Measurements from ENCODE around the gene PCGF1. TPM values are rescaled to one million over a fixed set of nuclear protein-coding genes. Genes with fewer than 3 reads are reported as not detected.
"Not testable (repeated sequence)": the region's sequence is repeated elsewhere in the genome, so short reads cannot be mapped to it uniquely, and the experiment has no call there.

Gene PCGF1
- total RNA-seq, 1 donor from 2014 or later, result 26.8 TPM

DNA sequence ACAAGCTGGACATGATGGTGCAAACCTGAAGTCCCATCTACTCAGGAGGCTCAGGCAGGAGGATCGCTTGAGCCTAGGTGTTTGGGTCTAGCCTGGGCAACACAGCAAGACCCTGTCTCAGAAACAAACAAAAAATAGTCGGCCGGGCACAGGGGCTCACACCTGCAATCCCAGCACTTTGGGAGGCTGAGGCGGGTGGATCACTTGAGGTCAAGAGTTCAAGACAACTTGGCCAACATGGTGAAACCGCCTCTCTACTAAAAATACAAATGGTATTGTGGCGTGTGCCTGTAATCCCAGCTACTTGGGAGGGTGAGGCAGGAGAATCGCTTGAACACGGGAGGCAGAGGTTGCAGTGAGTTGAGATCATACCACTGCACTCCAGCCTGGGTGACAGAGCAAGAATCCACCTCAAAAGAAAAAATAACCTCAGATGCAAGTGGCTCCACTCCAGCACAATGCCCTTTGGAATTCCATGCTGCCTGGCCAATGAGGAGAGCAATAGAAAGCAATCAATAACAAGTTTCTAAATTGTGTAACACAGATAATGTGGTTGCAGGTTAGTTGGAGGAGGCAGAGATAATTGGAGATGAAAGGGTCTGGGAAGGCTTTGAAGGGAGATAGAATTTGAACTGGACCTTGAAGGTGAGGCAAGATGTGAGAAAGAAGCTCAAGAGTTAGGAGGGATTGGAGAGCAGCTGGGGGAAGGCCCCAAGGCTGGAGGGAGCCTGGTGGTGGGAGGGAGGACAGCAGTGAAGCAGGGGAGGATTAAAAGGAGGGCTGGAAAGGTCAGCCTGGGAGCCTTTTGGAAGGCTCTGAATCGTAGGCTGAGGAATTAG lies 18.6 kb downstream of the PCGF1 start:
- DNase-seq, result no peak
- intact Hi-C loops (cut with micrococcal nuclease), result no loop called here
- ATAC-seq, result no peak

DNA sequence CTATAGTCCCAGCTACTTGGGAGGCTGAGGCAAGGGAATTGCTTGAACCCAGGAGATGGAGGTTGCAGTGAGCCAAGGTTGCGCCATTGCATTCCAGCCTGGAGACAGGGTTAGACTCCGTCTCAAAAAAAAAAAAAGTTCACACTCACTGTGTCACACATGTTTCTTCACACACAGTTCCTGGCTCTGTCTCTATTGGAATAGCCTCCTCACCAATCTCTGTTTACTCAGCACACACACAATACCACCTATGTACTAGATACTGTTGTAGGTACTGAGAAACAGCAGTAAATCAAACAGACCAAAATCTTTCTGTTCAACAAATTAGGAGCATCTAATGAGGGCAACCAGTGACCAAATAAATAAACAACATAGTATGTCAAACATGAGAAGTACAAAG lies 21.4 kb downstream of the PCGF1 start:
- ATAC-seq (no peak), DNase-seq (no peak)
- intact Hi-C loops (cut with micrococcal nuclease), result no loop called here

DNA sequence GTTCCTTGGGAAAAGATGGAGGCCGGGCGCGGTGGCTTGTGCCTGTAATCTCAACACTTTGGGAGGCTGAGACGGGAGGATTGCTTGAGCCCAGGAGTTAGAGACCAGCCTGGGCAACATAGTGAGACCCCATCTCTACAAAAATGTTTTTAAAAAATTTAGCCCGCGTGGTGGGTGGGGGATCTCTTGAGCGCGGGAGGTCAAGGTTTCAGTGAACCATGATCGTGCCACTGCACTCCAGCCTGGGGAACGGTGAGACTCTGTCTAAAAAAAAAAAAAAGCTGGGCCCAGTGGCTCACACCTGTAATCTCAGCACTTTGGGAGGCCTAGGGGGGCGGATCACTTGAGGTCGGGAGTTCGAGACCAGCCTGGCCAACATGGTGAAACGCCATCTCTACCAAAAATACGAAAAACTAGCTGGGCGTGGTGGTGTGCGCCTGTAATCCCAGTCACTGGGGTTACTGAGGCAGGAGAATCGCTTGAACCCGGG lies 23.8 kb downstream of the PCGF1 start:
- ATAC-seq, result not testable (repeated sequence)
- peak; percentile 21 for DNase-seq
- intact Hi-C loops (cut with micrococcal nuclease), result loop anchor here (5.0 kb wide), 1 partner anchor 104 kb away; no protein-coding TSS in a partner anchor

DNA sequence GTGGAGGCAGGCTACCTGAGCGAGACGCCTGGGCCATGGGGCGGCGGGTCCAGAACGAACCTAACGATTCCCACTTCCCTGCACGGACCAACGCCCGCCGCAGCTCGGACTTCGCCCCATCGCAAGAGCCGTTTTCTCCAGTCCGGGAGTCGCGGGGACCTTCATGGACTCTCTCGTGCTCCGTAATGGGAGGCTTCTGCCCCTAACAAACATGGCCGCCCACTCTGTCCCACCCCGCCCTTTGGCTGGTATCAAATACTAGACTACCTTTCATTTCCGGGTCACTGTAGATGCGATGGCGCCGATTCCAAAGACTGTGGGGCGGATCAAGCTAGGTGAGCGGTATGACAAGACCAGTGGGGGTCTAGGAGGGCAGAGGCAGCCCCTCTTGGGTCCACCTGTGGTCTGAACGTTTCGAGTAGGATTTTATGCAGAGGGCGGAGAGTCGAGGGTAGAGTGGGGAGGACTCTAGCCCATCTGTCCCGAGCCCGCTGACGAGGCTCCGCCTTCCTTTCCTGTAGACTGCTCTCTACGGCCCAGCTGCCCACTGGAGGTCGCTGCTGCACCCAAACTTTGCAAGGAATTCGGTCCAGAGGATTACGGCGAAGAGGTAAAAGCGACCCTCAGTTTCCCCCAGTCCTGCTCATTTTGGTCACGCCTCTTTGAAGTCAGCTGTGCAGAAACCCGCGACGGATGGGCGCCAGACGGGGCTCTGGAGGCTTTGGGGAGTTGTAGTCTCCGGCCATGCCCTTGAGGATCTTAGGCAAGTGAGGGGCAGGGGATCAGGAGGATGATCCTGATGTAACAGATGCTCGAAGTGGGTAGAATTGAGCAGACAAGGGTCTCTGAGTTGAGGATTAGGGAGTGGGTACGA lies 24.5 kb downstream of the PCGF1 start, which contains the start of the genes CCDC142 and TTC31:
CCDC142 (minus strand) TSS at position 198 of the 874 bp plus-strand sequence; CDS start at position 37, 161 bp downstream.
TTC31 (plus strand) TSS at position 281 of the 874 bp plus-strand sequence; CDS start at position 296, 15 bp downstream.
- intact Hi-C loops (cut with micrococcal nuclease), result loop anchor here (5.0 kb wide), 1 partner anchor 104 kb away; no protein-coding TSS in a partner anchor
- ATAC-seq (peak; percentile 98), DNase-seq (peak; percentile 97)

DNA sequence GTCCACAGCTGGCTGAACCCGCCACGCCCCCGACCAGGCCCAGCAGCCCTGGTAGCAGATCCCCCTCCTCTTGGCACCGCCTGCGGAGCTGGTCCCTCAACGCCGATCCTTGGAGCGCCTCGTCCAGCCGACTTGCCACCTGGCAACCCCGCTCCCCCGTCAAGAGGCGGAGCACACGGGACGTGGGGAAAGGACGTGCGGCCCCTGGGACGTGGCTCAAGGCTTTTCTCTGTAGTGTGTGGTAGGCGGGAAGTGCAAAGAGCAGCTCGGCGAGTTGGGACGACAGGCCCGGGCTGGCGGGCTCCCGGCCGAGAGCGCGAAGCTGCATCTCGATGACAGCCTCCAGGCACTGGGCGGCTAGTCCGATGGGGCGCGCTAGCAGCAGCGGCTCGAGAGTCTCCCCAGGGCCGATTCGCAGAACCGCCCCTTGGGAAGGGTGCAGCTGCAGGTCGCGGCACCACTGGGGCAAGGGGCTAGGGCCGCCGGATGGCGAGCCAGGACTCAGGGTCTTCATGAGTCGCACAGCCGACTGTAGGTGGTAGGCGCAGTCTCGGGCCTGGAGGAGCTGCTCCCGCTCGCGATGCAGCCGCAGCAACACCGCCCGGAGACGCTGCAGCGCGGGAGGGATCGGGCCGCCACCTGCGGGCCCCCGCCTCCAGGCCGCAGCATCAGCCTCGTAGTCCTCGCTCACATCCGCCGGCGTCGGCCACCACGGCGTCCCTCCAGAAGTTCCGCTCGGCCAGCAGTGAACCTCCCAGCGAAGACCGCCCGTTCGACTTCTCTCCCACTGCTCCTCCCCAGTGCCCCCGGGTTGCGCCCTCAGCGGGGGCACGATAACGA lies 25.3 kb downstream of the PCGF1 start:
- DNase-seq, result peak; percentile 79
- ATAC-seq, result peak; percentile 67
- intact Hi-C loops (cut with micrococcal nuclease), result loop anchor here (5.0 kb wide), 1 partner anchor 105 kb away; no protein-coding TSS in a partner anchor

DNA sequence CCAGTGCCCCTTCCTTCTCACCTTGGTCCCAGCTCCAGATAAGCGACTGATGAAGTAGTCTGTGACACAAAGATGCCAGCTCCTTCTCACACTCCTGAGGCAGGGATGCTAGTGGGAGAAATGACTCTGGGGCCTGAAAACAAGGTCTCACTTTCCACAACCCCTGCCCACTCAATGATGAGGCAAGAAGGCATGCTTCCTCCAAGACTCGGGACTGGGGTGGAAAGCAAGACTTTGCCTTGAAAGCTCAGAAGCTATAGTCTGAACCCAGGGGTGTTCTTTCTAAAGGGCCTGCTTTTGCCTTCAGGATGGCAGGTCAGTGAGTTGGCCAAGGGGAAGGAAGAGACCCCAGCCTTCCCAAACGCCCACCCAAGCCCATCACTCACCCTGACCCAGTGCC lies 26.1 kb downstream of the PCGF1 start:
- intact Hi-C loops (cut with micrococcal nuclease), result loop anchor here (5.0 kb wide), 1 partner anchor 106 kb away; no protein-coding TSS in a partner anchor

DNA sequence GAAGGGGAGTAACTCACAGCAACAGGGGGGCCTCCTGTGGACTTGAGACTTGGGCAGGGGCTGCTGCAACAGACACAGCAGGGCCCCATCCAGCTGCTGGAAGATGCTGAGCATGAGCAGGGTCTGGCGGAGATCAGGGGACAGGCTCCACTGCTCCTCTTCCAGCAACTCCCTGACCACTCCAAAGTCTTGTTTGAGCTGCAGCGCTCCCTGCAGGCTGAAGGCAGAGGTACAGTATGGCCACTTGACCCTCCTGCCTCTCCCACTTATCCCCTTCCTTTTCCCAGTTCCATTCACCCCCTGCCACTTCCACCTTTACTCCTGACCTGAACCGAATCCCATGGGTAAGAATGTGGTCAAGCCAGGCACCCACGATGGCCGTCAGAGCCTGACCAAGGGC lies 32.6 kb downstream of the PCGF1 start:
- ATAC-seq (no peak), DNase-seq (no peak)
- intact Hi-C loops (cut with micrococcal nuclease), result no loop called here

More for the DNA sequence above, 26.1 kb downstream of the PCGF1 start:
- ATAC-seq, result no peak
- peak; percentile 0 for DNase-seq

DNA sequence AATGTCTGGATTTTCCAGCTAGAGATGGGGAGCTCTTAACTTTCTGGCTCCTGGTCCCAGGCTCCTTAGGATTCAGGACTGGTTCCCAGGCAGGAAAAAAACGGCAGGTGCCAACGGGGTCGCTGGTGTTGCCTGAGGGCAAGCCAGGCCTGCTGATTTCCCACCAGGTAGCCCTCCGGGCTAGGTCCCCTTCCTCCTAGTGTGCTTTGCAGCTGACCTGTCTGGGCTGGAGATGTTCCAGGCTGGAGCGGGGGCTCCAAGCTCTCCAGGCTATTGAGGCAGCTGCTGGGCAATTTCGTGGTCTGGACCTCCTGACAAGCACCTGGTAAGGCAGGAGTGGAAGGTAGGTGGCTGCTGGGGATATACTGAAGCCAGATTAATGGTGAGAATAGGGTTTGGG lies 33.0 kb downstream of the PCGF1 start:
- intact Hi-C loops (cut with micrococcal nuclease), result no loop called here
- DNase-seq, result no peak

DNA sequence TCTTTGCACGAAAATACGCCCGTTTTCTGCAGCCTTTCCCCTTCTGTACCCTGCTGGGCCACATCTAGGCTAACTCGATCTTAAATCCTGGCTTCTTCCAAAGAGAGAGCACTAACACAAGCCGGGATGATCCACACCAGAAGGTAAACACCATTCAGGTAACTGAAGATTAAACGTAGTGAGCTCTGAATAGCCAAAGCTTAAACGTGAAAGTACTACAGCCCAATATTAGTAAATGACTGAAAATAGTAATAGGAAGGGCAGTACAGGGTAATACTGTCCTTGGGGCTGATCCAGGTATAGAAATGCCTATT lies 34.6 kb downstream of the PCGF1 start:
- intact Hi-C loops (cut with micrococcal nuclease), result no loop called here
- DNase-seq, result no peak

More for the DNA sequence above, 33.0 kb downstream of the PCGF1 start:
- ATAC-seq, result no peak

DNA sequence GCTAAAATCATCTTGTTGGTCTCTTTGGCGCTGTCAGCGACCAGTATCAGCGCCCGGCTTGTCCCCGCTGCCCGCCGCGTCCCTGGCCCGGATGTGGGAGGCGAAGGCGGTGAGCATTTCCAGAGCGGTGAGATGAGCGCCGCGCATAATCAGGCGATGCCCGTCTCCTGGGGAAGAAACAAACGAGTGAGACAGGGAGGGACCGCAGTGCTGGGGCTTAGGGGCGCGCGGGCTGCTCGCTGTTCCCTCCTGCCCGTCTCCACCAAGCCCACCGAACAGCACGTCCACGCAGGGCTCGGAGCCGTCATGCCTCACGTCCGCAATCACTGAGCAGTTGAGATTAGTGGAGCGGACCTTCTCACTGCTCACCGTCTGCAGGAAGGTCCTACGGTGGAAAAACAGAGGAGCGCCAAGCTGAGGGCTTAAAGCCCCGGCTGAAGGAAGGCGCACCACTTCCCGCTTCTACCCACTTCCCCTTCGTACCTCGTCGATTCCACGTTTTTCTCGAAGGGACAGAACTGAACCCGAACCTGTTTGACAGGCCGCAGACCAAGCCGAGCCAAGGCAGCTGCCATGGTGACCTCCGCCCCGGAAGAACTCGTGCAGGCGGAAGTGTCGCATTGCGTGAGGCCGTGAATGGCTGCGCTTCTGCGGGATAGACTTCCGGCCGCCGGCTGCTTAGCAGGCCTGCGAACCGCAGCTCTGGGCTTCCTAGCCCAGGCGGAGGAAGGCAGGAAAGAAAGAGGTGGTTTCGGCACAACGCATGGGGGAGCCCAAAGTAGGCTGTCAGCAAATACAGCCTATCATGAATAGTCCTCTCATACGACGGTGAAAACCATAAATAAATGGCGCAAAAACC lies 35.2 kb downstream of the PCGF1 start, which contains the start of gene MRPL53:
MRPL53 (minus strand) TSS at position 595 of the 859 bp plus-strand sequence; CDS start at position 575, 20 bp downstream.
- intact Hi-C loops (cut with micrococcal nuclease), result no loop called here
- peak; percentile 97 for DNase-seq
- peak; percentile 95 for ATAC-seq

More for the DNA sequence above, 34.6 kb downstream of the PCGF1 start:
- ATAC-seq, result peak; percentile 5

DNA sequence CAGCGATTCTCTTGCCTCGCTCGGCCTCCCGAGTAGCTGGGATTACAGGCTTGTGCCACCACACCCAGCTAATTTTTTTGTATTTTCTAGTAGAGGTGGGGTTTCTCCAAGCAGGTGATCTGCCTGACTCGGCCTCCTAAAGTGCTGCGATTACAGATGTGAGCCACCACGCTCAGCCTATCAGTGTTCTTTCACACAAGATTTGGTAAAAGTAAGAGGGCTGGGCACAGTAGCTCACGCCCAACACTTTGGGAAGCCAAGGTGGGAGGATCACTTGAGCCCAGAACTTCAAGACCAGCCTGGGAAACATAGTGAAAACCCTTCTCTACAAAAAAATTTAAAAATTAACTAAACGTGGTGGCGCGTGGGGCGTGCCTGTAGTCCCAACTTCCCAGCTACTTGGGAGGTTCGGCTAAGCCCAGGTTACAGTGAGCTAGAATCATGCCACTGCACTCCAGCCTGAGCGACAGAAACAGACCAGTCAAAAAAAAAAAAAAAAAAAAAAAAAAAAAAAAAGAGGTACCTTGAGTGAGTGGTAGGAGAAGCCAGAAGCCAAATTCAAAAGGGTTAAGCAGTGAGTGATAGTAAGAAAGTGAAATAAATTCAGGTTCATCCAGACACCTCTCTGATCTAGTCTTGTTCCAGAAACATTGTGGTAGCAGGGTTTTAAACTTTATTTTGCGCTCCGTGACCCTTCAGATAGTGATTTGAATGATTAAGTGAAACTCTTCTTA lies 36.0 kb downstream of the PCGF1 start:
- intact Hi-C loops (cut with micrococcal nuclease), result no loop called here
- no peak for DNase-seq
- no peak for ATAC-seq

DNA sequence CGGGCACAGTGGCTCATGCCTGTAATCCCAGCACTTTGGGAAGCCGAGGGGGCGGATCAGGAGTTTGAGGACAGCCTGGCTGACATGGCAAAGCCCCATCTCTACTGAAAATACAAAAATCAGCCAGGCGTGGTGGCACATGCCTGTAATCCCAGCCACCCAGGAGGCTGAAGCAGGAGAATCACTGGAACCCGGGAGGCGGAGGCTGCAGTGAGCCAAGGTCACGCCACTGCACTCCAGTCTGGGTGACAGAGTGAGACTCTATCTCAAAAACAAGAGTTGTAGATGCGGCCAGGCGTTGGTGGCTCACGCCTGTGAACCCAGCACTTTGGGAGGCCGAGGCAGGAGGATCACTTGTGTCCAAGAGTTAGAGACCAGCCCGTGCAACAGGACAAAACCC lies 36.8 kb downstream of the PCGF1 start:
- DNase-seq; intact Hi-C loops (cut with micrococcal nuclease); ATAC-seq: not testable (repeated sequence)

DNA sequence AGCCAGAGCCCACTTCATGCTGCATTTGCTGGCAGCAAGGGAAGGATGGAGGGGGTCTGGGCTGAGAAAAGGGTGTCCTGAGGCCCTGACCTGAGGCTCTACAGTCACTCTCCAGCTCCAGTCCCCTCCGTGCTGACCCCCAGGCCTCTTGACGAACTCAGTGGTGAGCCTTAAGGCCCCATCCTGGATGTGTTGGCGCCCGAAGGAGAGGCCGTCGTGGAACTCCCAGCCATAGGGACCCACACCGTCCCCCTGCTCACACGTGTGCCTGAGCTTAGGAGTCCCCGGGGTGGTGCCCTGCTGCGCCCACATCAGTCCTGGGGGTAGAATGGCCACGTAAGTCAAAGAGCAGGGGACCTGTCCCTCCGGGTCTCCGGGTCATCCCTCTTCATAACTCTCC lies 43.1 kb downstream of the PCGF1 start:
- intact Hi-C loops (cut with micrococcal nuclease), result no loop called here
- ATAC-seq, result peak; percentile 1
- DNase-seq, result no peak

DNA sequence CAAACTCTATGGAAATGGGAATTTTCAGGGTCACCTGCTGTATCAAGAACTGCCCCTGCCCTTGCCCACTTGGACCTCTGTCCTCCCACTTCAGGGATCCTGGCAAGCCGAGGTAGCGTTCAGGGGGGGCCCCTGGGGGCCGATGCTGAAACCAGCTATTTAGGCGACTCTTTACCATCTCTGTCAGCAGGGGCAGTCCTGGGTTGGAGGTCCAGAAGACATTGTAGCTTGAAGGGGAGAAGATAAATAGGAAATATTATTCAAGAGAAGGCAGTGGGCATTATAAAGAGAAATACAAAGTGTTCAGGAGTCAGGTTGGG lies 44.7 kb downstream of the PCGF1 start:
- DNase-seq (no peak), ATAC-seq (no peak)
- intact Hi-C loops (cut with micrococcal nuclease), result no loop called here

DNA sequence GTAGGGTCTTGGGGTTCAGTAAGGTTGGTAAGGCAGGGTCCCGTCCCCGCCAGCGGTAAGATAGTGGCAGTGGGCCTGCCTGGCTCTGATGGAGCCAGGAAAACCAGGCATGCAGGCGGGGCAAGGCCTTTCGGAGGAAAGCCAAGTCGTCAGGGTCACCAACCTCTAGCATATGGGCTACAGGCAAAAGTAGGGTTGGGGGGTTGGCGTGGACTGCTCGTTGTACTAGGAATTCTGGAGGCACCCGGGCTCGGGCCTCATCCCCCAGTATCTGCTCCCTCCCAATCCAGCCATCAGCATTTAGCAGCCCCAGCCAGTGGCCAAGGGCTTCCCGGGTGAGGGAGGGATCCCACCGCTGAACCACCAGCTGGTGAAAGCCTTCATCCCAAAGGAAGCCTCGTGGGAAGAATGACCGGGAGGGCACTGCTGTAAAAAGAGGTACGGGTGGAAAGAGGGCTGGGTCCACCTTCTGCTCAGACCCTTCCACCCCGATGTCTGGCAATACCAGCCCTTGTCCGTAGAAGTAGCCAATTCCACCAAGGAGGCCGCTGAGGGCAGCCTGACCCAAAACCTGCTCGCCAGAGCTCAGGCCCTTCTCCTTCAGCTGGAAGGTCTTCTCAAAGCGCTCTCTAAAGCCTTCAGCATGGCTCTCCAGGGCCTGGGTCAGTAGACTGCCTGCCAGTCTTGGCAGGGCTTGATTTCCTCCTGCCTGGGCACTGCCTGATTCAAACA lies 45.3 kb downstream of the PCGF1 start:
- intact Hi-C loops (cut with micrococcal nuclease), result no loop called here
- no peak for DNase-seq
- no peak for ATAC-seq

DNA sequence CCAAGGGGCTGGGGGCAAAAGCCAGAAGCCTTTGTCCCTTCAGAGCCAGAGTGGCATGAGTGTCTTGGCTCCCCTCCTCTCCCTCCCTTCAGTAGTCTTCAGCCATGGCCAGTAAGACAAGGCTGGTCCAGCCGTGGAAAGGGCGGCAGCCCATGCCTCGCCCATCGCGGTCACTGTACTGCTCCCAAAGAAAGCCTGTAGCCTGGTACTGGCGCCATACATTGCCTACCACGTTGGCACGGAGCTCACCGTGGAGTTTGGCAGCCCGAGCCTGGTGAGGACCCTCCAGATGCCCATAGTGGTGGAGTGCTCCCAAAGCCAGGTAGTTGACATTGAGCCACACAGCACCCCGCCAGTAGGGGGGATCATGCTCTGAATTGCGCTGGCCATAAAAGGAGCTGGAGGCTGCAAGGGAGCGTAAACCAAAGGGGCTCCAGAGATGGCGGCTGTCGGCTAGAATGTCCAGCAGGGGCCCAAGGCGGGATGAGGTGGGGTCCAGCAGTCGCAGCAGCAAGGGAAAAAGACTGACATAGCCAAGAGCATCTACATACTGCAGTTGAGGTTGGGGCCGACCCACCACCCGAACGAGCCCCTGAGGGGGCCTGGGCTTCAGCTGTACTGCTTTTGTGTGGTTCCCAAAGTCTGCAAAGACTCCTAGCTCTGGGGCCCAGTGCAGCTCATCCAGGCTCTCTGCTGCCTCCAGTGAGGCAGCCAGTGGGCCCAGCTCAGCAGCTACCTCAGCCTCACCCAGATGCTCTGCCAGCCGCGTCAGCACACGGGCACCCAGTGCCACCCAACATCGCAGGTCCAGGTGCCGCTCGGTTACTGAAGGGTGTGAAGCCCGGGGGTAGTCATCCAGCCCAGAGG lies 46.1 kb downstream of the PCGF1 start:
- no peak for ATAC-seq
- intact Hi-C loops (cut with micrococcal nuclease), result no loop called here

More for the DNA sequence above, 46.1 kb downstream of the PCGF1 start:
- no peak for DNase-seq

Measured in left ventricle myocardium superior (tissue), 1 donor.